Measurements from ENCODE around the gene MEIS2. TPM values are rescaled to one million over a fixed set of nuclear protein-coding genes. Genes with fewer than 3 reads are reported as not detected.

The MEIS2 gene
- total and polyA plus RNA-seq, 2 experiments from 2014 or later: 0.27 TPM; not detected in 1

DNA sequence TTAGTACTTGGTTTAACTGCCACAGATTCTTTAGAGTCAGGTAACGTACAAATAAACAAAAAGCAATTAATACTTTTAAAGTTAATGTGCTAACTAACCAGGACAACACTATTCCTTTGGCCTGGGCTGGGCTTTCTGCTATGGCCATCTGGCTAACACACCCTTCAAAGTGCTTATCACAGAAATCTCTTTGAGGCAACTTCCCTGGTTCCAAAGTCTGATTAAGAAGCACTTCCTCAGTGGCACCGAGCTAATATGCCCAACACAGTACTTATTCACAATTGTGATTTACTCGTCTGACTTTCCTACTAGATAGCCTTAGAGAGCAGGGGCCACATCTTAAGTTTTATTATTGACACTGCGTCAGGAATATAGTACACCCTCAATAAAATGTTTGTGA is 191.4 kb downstream of the MEIS2 start:
- H4K20me1 ChIP-seq (replicated peaks; ENCODE audit: insufficient read depth): no peaks in the 10 kb centered on the region
- ATAC-seq (no peak), DNase-seq (ENCODE audit: low spot score) (no peak)
- H3K4me1 ChIP-seq (ENCODE audit: insufficient read depth): peaks cover 39% of the 10 kb centered on the region
- peaks cover 3% of the 10 kb centered on the region for H3K9me2 ChIP-seq (ENCODE audit: insufficient read depth)
- Mint-ChIP-seq H3K27me3 (ENCODE audit: insufficient read depth, low read depth, poor library complexity) (no peaks in the 10 kb centered on the region), H3K27ac (no peak overlapping the region), H3K4me1 (peaks cover 6% of the 10 kb centered on the region; the same call in 2 of the 3 replicates), H3K9me3 (no peaks in the 10 kb centered on the region), H3K4me3 (no peak overlapping the region), H3K36me3 (ENCODE audit: low read depth) (no peaks in the 10 kb centered on the region)
- H3K4me3 ChIP-seq: no peak overlapping the region
- TF ChIP-seq CREB1 (CRISPR knock-in tag; IDR thresholded peaks at IDR 0.05; ENCODE audit: low read depth) (no peak), STAT1 (IDR thresholded peaks at IDR 0.05; ENCODE audit: unreplicated experiment) (no peak), POLR2AphosphoS5 (IDR thresholded peaks at IDR 0.05; ENCODE audit: low read depth) (no peak), ZNF114 (CRISPR knock-in tag; IDR thresholded peaks at IDR 0.05) (no peak), ETS1 (IDR thresholded peaks at IDR 0.05) (no peak), JUNB (IDR thresholded peaks at IDR 0.05; ENCODE audit: unreplicated experiment) (no peak), ZNF331 (CRISPR knock-in tag; IDR thresholded peaks at IDR 0.05; ENCODE audit: low read depth) (no peak), EZH2phosphoT487 (IDR thresholded peaks at IDR 0.05; ENCODE audit: unreplicated experiment) (no peak), NANOG (IDR thresholded peaks at IDR 0.05; ENCODE audit: borderline replicate concordance) (no peak), ZNF462 (CRISPR knock-in tag; IDR thresholded peaks at IDR 0.05) (no peak), EZH2 (IDR thresholded peaks at IDR 0.05; ENCODE audit: low read depth, unreplicated experiment) (no peak)
- TF ChIP-seq, protein P1, sequence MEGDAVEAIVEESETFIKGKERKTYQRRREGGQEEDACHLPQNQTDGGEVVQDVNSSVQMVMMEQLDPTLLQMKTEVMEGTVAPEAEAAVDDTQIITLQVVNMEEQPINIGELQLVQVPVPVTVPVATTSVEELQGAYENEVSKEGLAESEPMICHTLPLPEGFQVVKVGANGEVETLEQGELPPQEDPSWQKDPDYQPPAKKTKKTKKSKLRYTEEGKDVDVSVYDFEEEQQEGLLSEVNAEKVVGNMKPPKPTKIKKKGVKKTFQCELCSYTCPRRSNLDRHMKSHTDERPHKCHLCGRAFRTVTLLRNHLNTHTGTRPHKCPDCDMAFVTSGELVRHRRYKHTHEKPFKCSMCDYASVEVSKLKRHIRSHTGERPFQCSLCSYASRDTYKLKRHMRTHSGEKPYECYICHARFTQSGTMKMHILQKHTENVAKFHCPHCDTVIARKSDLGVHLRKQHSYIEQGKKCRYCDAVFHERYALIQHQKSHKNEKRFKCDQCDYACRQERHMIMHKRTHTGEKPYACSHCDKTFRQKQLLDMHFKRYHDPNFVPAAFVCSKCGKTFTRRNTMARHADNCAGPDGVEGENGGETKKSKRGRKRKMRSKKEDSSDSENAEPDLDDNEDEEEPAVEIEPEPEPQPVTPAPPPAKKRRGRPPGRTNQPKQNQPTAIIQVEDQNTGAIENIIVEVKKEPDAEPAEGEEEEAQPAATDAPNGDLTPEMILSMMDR (conservative IDR thresholded peaks at IDR 0.05; ENCODE audit: low read depth in 2 of 2): no peak
- TF ChIP-seq, protein P2, sequence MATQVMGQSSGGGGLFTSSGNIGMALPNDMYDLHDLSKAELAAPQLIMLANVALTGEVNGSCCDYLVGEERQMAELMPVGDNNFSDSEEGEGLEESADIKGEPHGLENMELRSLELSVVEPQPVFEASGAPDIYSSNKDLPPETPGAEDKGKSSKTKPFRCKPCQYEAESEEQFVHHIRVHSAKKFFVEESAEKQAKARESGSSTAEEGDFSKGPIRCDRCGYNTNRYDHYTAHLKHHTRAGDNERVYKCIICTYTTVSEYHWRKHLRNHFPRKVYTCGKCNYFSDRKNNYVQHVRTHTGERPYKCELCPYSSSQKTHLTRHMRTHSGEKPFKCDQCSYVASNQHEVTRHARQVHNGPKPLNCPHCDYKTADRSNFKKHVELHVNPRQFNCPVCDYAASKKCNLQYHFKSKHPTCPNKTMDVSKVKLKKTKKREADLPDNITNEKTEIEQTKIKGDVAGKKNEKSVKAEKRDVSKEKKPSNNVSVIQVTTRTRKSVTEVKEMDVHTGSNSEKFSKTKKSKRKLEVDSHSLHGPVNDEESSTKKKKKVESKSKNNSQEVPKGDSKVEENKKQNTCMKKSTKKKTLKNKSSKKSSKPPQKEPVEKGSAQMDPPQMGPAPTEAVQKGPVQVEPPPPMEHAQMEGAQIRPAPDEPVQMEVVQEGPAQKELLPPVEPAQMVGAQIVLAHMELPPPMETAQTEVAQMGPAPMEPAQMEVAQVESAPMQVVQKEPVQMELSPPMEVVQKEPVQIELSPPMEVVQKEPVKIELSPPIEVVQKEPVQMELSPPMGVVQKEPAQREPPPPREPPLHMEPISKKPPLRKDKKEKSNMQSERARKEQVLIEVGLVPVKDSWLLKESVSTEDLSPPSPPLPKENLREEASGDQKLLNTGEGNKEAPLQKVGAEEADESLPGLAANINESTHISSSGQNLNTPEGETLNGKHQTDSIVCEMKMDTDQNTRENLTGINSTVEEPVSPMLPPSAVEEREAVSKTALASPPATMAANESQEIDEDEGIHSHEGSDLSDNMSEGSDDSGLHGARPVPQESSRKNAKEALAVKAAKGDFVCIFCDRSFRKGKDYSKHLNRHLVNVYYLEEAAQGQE (IDR thresholded peaks at IDR 0.05; ENCODE audit: unreplicated experiment): no peak
- H2AFZ ChIP-seq: no peak overlapping the region
- H3K27me3 ChIP-seq (ENCODE audit: insufficient read depth): no peaks in the 10 kb centered on the region
- no peaks in the 10 kb centered on the region for H3K79me2 ChIP-seq (replicated peaks; ENCODE audit: insufficient read depth)
- H3F3A ChIP-seq (replicated peaks; ENCODE audit: low read depth): no peaks in the 10 kb centered on the region
- no peak overlapping the region for H3K27ac ChIP-seq (ENCODE audit: low read depth)
- H3K36me3 ChIP-seq (ENCODE audit: insufficient read depth): no peaks in the 10 kb centered on the region
- no peak overlapping the region for H3K4me2 ChIP-seq
